ENCODE data around the gene C1RL.
A peak's percentile ranks its signal among the peaks of the same experiment; 100 is the strongest.

Gene C1RL

GRCh38 chr12:7128681-7129286 is 19.8 kb upstream of the C1RL start, which contains the start of gene RBP5:
Gene RBP5 (minus strand): TSS chr12:7128889. CDS start chr12:7128775, 114 bp downstream.
- Mint-ChIP-seq H3K4me1 (peaks cover 39% of the 10 kb centered on the region), H3K9me3 (no peaks in the 10 kb centered on the region), H3K27me3 (ENCODE audit: low read depth) (peaks cover 9% of the 10 kb centered on the region), H3K4me3 (peak within 1 kb of the TSS; percentile 90 to 99 (median 91)), H3K27ac (peak within 1 kb of the TSS; percentile 59 to 86 (median 84)), H3K36me3 (ENCODE audit: low read depth) (peaks cover 6% of the 10 kb centered on the region)
- TF ChIP-seq, protein P1, sequence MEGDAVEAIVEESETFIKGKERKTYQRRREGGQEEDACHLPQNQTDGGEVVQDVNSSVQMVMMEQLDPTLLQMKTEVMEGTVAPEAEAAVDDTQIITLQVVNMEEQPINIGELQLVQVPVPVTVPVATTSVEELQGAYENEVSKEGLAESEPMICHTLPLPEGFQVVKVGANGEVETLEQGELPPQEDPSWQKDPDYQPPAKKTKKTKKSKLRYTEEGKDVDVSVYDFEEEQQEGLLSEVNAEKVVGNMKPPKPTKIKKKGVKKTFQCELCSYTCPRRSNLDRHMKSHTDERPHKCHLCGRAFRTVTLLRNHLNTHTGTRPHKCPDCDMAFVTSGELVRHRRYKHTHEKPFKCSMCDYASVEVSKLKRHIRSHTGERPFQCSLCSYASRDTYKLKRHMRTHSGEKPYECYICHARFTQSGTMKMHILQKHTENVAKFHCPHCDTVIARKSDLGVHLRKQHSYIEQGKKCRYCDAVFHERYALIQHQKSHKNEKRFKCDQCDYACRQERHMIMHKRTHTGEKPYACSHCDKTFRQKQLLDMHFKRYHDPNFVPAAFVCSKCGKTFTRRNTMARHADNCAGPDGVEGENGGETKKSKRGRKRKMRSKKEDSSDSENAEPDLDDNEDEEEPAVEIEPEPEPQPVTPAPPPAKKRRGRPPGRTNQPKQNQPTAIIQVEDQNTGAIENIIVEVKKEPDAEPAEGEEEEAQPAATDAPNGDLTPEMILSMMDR (IDR thresholded peaks at IDR 0.05; ENCODE audit: unreplicated experiment in 3 of 3) = no peak

DNA sequence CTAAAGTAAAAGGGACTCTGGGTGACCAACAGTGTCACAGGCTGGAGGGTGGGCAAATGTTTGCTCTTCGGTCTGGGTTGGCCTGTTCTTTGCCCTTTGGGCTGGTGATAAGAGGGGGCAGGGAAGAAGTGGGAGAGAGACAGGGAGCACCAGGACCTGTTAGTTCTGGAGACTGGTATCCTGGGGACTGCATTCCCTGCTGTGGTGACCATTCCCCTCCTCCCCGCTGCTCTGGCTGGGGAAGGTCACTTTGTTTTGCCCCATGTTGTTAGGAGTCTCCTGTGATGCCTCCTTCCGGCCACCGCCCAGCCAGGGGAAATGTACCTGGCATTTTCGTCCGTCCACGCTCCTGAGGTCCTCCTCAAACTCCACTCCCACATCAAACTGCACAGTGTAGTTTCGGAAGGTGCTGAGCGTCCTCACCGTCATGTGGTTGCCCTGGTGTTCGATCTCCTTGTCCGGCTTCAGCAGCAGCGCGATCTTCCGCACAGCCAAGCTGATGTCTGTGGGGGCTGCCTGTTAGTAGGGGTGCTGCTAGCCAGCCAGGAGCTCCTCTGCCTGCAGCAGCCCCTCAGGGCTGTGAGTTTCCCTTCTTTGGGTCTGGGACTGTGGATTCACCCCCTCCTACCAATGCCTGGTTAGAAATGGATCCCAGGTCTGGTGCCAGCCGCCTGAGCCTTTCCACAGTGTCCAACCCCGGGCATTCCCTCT is 19.1 kb upstream of the C1RL start:
- peak overlapping the region; percentile 59 to 84 (median 67) for H3K27ac Mint-ChIP-seq
- H3K9me3 Mint-ChIP-seq = no peaks in the 10 kb centered on the region
- peak overlapping the region; percentile 90 to 99 (median 91) for H3K4me3 Mint-ChIP-seq
- TF ChIP-seq, protein P1 (IDR thresholded peaks at IDR 0.05; ENCODE audit: unreplicated experiment in 3 of 3) = no peak
- H3K27me3 Mint-ChIP-seq (ENCODE audit: low read depth) = peaks cover 9% of the 10 kb centered on the region
- peaks cover under 1% of the 10 kb centered on the region for H3K36me3 Mint-ChIP-seq (ENCODE audit: low read depth)
- peaks cover 46% of the 10 kb centered on the region for H3K4me1 Mint-ChIP-seq

GRCh38 chr12:7125632-7126227 is 16.7 kb upstream of the C1RL start:
- Mint-ChIP-seq H3K27me3 (ENCODE audit: low read depth) (peaks cover 9% of the 10 kb centered on the region), H3K4me1 (peaks cover 37% of the 10 kb centered on the region), H3K4me3 (peak overlapping the region; percentile 6 to 44 (median 20)), H3K9me3 (no peaks in the 10 kb centered on the region), H3K36me3 (ENCODE audit: low read depth) (no peaks in the 10 kb centered on the region), H3K27ac (peak overlapping the region in 2 of 3 experiments; percentile 23 to 69)
- TF ChIP-seq, protein P1 (IDR thresholded peaks at IDR 0.05; ENCODE audit: unreplicated experiment in 3 of 3) = no peak

GRCh38 chr12:7123806-7124522 is 14.9 kb upstream of the C1RL start:
- Mint-ChIP-seq H3K27ac (peak overlapping the region; percentile 28 to 98 (median 84)), H3K4me1 (peaks cover 33% of the 10 kb centered on the region), H3K4me3 (peak overlapping the region in 1 of 3 experiments; percentile 58), H3K9me3 (no peaks in the 10 kb centered on the region), H3K36me3 (ENCODE audit: low read depth) (no peaks in the 10 kb centered on the region), H3K27me3 (ENCODE audit: low read depth) (peaks cover 8% of the 10 kb centered on the region)
- TF ChIP-seq, protein P1 (IDR thresholded peaks at IDR 0.05; ENCODE audit: unreplicated experiment in 3 of 3) = no peak

DNA sequence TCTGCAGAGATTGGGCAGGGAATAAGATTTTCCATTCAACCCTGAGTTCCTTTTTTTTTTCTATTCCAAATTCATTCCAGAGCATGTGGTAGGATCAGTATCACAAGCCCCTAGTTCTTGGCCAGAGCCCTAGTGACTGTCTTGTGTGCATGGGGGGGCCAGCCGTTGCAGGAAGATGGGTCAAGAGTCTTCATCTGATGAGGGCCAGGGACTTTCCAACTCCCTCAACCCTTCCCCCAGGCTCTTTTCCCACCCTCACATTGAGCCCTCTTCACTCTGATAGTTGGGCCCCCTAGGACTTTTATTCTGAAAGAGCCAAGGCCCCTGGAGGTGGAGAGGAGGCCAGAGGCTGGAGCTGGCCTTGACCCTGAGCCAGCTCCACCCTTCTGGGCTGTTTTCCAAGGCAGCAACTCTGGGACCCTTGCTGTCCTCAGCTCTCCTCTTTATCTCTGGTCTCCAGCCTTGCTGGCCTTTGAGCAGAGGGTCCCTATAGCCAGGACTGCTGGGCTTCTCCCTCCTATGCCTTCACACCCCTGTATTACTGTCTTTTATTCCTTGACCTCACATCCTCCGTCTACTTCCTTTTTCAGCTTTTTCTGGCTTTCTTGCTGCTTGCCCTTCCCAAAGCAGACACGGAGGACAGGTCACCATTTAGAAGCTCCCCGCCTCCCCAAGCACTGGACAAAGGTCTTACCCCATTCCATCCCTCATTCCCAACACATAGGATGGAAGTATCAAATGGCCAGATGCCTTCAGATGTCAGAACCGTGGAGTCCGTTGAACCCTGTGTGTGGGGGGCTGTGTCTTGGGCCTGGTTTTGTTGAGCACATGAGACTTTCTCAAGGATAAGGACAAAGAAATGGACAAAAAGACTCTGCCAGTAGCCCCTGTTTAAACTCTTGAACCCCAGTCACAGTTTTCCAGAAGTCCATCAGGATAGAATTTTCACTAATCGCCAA is 14.1 kb upstream of the C1RL start:
- peaks cover 4% of the 10 kb centered on the region for H3K27me3 Mint-ChIP-seq (ENCODE audit: low read depth)
- H3K4me3 Mint-ChIP-seq = peak overlapping the region in 1 of 3 experiments; percentile 1
- H3K27ac Mint-ChIP-seq = peak overlapping the region; percentile 28 to 98 (median 84)
- no peaks in the 10 kb centered on the region for H3K36me3 Mint-ChIP-seq (ENCODE audit: low read depth)
- H3K9me3 Mint-ChIP-seq = no peaks in the 10 kb centered on the region
- H3K4me1 Mint-ChIP-seq = peaks cover 26% of the 10 kb centered on the region
- TF ChIP-seq, protein P1 (IDR thresholded peaks at IDR 0.05; ENCODE audit: unreplicated experiment in 3 of 3) = no peak

Measured in nephron (organoid).